GM12872 (cell line): ENCODE measurements around the gene OR2T10.
"Not testable (repeated sequence)": the region's sequence is repeated elsewhere in the genome, so short reads cannot be mapped to it uniquely, and the experiment has no call there.

Source experiments
- CTCF ChIP-seq: IDR thresholded peaks from 3 replicates; pipeline ENCODE4 v1.5.1; 2011; ENCODE audit warnings: low read depth, mild to moderate bottlenecking, low read length, moderate library complexity; ENCODE audit not compliant: insufficient read depth

OR2T10 gene

GRCh38 chr1:248576260-248576980 lies 21.1 kb downstream of the OR2T10 start:
- no peak for TF ChIP-seq CTCF

GRCh38 chr1:248574657-248575056 lies 22.8 kb downstream of the OR2T10 start, which contains the start of gene OR2T34:
OR2T34 (minus strand) TSS chr1:248574757; CDS start chr1:248574757, 0 bp downstream.
- TF ChIP-seq CTCF: not testable (repeated sequence)

GRCh38 chr1:248562672-248563071 lies 34.8 kb downstream of the OR2T10 start, which contains the start of gene OR2T29:
OR2T29 (minus strand) TSS chr1:248562772; CDS start chr1:248559491, 3,281 bp downstream.
- TF ChIP-seq CTCF: not testable (repeated sequence)
